HG02840 (cell line): ENCODE data around the gene NCR3LG1.
"Not testable (repeated sequence)": the region's sequence is repeated elsewhere in the genome, so short reads cannot be mapped to it uniquely, and the experiment has no call there.

ENCODE experiments used
- ATAC-seq: cut with Tn5 transposase; IDR thresholded peaks from one replicate; pipeline ENCODE4 v1.9.1; 2021; ENCODE audit warnings: mild to moderate bottlenecking, moderate library complexity, moderate number of reproducible peaks; ENCODE audit not compliant: unreplicated experiment, low FRiP score

NCR3LG1 gene

GRCh38 chr11:17408026-17408425 lies 56.4 kb downstream of the NCR3LG1 start:
- ATAC-seq = no peak

GRCh38 chr11:17408641-17409040 lies 57.0 kb downstream of the NCR3LG1 start:
- no peak for ATAC-seq

GRCh38 chr11:17410606-17411379 lies 59.2 kb downstream of the NCR3LG1 start:
- no peak for ATAC-seq

GRCh38 chr11:17411418-17411817 lies 59.8 kb downstream of the NCR3LG1 start:
- no peak for ATAC-seq

GRCh38 chr11:17412488-17413180 lies 61.0 kb downstream of the NCR3LG1 start:
- ATAC-seq = no peak

GRCh38 chr11:17413414-17414316 lies 62.1 kb downstream of the NCR3LG1 start:
- ATAC-seq = no peak

GRCh38 chr11:17414317-17414737 lies 62.7 kb downstream of the NCR3LG1 start:
- ATAC-seq = no peak

GRCh38 chr11:17414992-17415391 lies 63.4 kb downstream of the NCR3LG1 start:
- no peak for ATAC-seq

GRCh38 chr11:17415523-17416104 lies 64.0 kb downstream of the NCR3LG1 start:
- no peak for ATAC-seq

GRCh38 chr11:17416492-17416891 lies 64.9 kb downstream of the NCR3LG1 start:
- ATAC-seq = no peak

- no peak for ATAC-seq
These were observed 67.0 kb downstream of the NCR3LG1 start for GRCh38 chr11:17418444-17419081.

GRCh38 chr11:17421781-17422180 lies 70.2 kb downstream of the NCR3LG1 start:
- ATAC-seq = no peak

GRCh38 chr11:17423533-17424310 lies 72.1 kb downstream of the NCR3LG1 start:
- ATAC-seq = no peak

- not testable (repeated sequence) for ATAC-seq
These were observed 74.6 kb downstream of the NCR3LG1 start for GRCh38 chr11:17426233-17426632.
